OCI-LY7 (cell line): ENCODE results near the gene HES2. TPM values are rescaled to one million over a fixed set of nuclear protein-coding genes. Genes with fewer than 3 reads are reported as not detected.
"Not testable (repeated sequence)": the region's sequence is repeated elsewhere in the genome, so short reads cannot be mapped to it uniquely, and the experiment has no call there.

Experiments
- BruUV-seq: library from RNA; stranded (reverse); fragments of 400-500 nt; replicated peaks from 2 replicates; lab custom pipeline; 2021; lab: Mats Ljungman, UMichigan
- CTCF ChIA-PET: fragments of 300-600 bp; sonication (Branson Sonifier 250); formaldehyde crosslinking; loops from one replicate; lab custom pipeline; 2022; ENCODE audit warnings: antibody characterized with exemption; ENCODE audit not compliant: unreplicated experiment; lab: Charles Lee
- POLR2A ChIA-PET: fragments of 300-600 bp; sonication (Branson Sonifier 250); formaldehyde crosslinking; loops from one replicate; lab custom pipeline; 2022; ENCODE audit warnings: antibody characterized with exemption; lab: Charles Lee
- DNase-seq: peaks from one replicate; pipeline ENCODE4 v3.0.0-alpha.2; 2015; ENCODE audit warnings: low spot score
- H2AFZ ChIP-seq: fragments of 200-600 bp; sonication (generic), shearing (Covaris generic); 2 replicates; pipeline ENCODE4 v1.6.1; 2014; ENCODE audit warnings: mild to moderate bottlenecking, antibody characterized with exemption, low read length, moderate library complexity
- H3K27ac ChIP-seq: fragments of 200-600 bp; sonication (generic); 2 replicates; pipeline ENCODE4 v1.5.1; 2014; ENCODE audit warnings: mixed run types, low read depth, mild to moderate bottlenecking, moderate library complexity, low read length, inconsistent platforms; ENCODE audit not compliant: poor library complexity, severe bottlenecking
- H3K36me3 ChIP-seq: fragments of 200-600 bp; sonication (generic); 2 replicates; pipeline ENCODE4 v1.6.1; 2014; ENCODE audit warnings: mild to moderate bottlenecking, antibody characterized with exemption, low read length, moderate library complexity, mixed read lengths; ENCODE audit not compliant: insufficient read depth
- H3K4me1 ChIP-seq: fragments of 200-600 bp; sonication (generic); 2 replicates; pipeline ENCODE4 v1.5.1; 2014; ENCODE audit warnings: mild to moderate bottlenecking, low read length; ENCODE audit not compliant: insufficient read depth, poor library complexity, severe bottlenecking
- H3K4me2 ChIP-seq: fragments of 200-600 bp; sonication (generic); 2 replicates; pipeline ENCODE4 v1.6.1; 2014; ENCODE audit warnings: mild to moderate bottlenecking, low read length
- H3K4me3 ChIP-seq: fragments of 200-600 bp; sonication (generic); 2 replicates; pipeline ENCODE4 v1.5.1; 2014; ENCODE audit warnings: mild to moderate bottlenecking, low read depth, low read length; ENCODE audit not compliant: poor library complexity, severe bottlenecking
- H3K79me2 ChIP-seq: fragments of 200-600 bp; sonication (generic); 2 replicates; pipeline ENCODE4 v1.6.1; 2016; ENCODE audit warnings: low read depth, mild to moderate bottlenecking, low read length, moderate library complexity, mixed read lengths; ENCODE audit not compliant: insufficient read depth
- H3K9me2 ChIP-seq: fragments of 200-600 bp; sonication (generic); 2 replicates; pipeline ENCODE4 v1.6.1; 2016; ENCODE audit warnings: mild to moderate bottlenecking, low read length, mixed read lengths; ENCODE audit not compliant: insufficient read depth
- H3K9me3 ChIP-seq: fragments of 200-600 bp; sonication (generic); 2 replicates; pipeline ENCODE4 v1.6.1; 2014; ENCODE audit warnings: mild to moderate bottlenecking, mixed run types, low read length, mixed read lengths
- H4K20me1 ChIP-seq: fragments of 200-600 bp; sonication (generic); 2 replicates; pipeline ENCODE4 v1.6.1; 2014; ENCODE audit warnings: mild to moderate bottlenecking, antibody characterized with exemption, low read length, moderate library complexity, mixed read lengths; ENCODE audit not compliant: insufficient read depth
- EZH2phosphoT487 ChIP-seq: fragments of 200-600 bp; sonication (generic); IDR thresholded peaks from 2 replicates; pipeline ENCODE4 v1.6.1; 2018; ENCODE audit warnings: low read depth, borderline replicate concordance, mild to moderate bottlenecking, mixed run types, antibody characterized with exemption, low read length, moderate library complexity, mixed read lengths
- intact Hi-C: fragments of 100-400 bp; cut with micrococcal nuclease; formaldehyde crosslinking; loops from one replicate; pipeline ENCODE4 v1.10.0; 2022; ENCODE audit not compliant: unreplicated experiment
- total RNA-seq, 2 experiments: library from RNA; depleted of rRNA in 1 of 2; stranded (reverse); fragments of >200 nt in 1 of 2; shearing (Covaris generic) in 1 of 2; gene quantifications; 2 replicates each; pipeline ENCODE4 v1.2.3, GENCODE V29; 2014 to 2022
- TF ChIP-seq, protein P1 (sequence below): fragments of 200-600 bp; sonication (generic); conservative IDR thresholded peaks from 2 replicates; pipeline ENCODE4 v1.5.1; 2014; ENCODE audit warnings: mild to moderate bottlenecking, antibody characterized with exemption, low read length, moderate library complexity, mixed read lengths

HES2 gene
- total RNA-seq, 2 experiments from 2014 or later = not detected

- TF ChIP-seq, protein P1, sequence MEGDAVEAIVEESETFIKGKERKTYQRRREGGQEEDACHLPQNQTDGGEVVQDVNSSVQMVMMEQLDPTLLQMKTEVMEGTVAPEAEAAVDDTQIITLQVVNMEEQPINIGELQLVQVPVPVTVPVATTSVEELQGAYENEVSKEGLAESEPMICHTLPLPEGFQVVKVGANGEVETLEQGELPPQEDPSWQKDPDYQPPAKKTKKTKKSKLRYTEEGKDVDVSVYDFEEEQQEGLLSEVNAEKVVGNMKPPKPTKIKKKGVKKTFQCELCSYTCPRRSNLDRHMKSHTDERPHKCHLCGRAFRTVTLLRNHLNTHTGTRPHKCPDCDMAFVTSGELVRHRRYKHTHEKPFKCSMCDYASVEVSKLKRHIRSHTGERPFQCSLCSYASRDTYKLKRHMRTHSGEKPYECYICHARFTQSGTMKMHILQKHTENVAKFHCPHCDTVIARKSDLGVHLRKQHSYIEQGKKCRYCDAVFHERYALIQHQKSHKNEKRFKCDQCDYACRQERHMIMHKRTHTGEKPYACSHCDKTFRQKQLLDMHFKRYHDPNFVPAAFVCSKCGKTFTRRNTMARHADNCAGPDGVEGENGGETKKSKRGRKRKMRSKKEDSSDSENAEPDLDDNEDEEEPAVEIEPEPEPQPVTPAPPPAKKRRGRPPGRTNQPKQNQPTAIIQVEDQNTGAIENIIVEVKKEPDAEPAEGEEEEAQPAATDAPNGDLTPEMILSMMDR = no peak
- no peak for TF ChIP-seq EZH2phosphoT487
- Histone ChIP-seq H3K27ac (no peak overlapping the region), H3K79me2 (no peaks in the 10 kb centered on the region), H3K9me2 (no peaks in the 10 kb centered on the region), H3K4me1 (no peaks in the 10 kb centered on the region), H4K20me1 (no peaks in the 10 kb centered on the region), H3K4me3 (no peak overlapping the region), H3K36me3 (no peaks in the 10 kb centered on the region), H2AFZ (no peak overlapping the region), H3K9me3 (no peaks in the 10 kb centered on the region), H3K4me2 (no peak overlapping the region)
- intact Hi-C loops = loop anchor here (10.0 kb wide), 1 partner anchor 191 kb away; the partner anchor contains the start of gene HES3
- BruUV-seq = no TSS peak
- ChIA-PET CTCF (no interaction called here), POLR2A (no interaction called here)
- no peak for DNase-seq
Observed at GRCh38 chr1:6435547-6435946, 15.8 kb upstream of the HES2 start.

DNA sequence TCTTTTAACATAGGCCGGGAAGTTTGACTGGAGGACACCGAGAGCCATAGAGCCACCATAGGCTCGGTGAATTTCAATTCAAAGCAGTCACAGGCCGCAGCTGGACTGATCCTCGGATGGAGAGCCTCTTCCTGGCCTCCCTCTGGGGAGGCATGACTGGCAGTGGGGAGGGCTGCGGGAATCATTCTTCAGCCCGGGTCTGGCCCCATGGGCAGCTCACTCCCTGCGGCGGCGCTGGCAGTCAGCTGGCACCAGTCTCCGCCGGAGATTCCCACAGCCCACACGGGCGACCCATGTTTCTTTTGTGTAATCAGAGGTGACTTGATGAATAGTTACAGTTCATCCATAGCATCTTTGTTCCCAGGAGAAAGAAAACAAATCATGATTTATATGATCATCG is 15.4 kb upstream of the HES2 start:
- DNase-seq = no peak
- Histone ChIP-seq H3K4me1 (no peaks in the 10 kb centered on the region), H3K36me3 (no peaks in the 10 kb centered on the region), H2AFZ (no peak overlapping the region), H3K4me2 (no peak overlapping the region), H4K20me1 (no peaks in the 10 kb centered on the region), H3K4me3 (no peak overlapping the region), H3K27ac (no peak overlapping the region), H3K9me3 (no peaks in the 10 kb centered on the region), H3K9me2 (no peaks in the 10 kb centered on the region), H3K79me2 (no peaks in the 10 kb centered on the region)
- no TSS peak for BruUV-seq
- POLR2A ChIA-PET = no interaction called here
- TF ChIP-seq, protein P1 = no peak
- no peak for TF ChIP-seq EZH2phosphoT487
- intact Hi-C loops = loop anchor here (10.0 kb wide), 1 partner anchor 190 kb away; the partner anchor contains the start of gene HES3
- CTCF ChIA-PET = no interaction called here

DNA sequence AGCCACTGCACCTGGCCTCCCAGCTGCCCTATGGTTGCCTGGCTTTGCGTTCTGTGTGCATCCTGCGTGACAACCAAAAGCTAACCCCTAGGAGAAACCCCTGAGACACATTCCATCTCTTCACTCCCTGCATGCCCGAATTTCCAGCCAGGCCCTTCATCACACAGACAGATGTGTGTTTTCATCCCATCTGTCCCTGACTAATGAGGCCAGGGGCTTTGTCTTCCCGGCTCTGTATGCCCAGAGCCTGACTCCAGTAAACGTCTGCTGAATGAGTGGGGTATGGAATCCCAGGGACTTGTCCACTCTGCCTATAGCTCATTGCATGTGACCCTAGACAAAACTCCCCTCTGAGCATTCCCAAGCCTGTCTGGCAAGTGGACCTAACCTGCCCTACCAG is 14.5 kb upstream of the HES2 start:
- Histone ChIP-seq H3K9me3 (no peaks in the 10 kb centered on the region), H3K4me3 (no peak overlapping the region), H3K4me1 (no peaks in the 10 kb centered on the region), H3K4me2 (no peak overlapping the region), H4K20me1 (no peaks in the 10 kb centered on the region), H3K36me3 (no peaks in the 10 kb centered on the region), H2AFZ (no peak overlapping the region), H3K9me2 (no peaks in the 10 kb centered on the region), H3K79me2 (no peaks in the 10 kb centered on the region), H3K27ac (no peak overlapping the region)
- no peak for TF ChIP-seq EZH2phosphoT487
- TF ChIP-seq, protein P1 = no peak
- POLR2A ChIA-PET = no interaction called here
- CTCF ChIA-PET = no interaction called here
- BruUV-seq = no TSS peak
- no peak for DNase-seq
- intact Hi-C loops = loop anchor here (10.0 kb wide), 1 partner anchor 189 kb away; the partner anchor contains the start of gene HES3

- CTCF ChIA-PET, DNase-seq, H4K20me1 ChIP-seq, H3K79me2 ChIP-seq, H3K4me3 ChIP-seq, H3K36me3 ChIP-seq, H3K9me2 ChIP-seq, H3K4me1 ChIP-seq, H3K27ac ChIP-seq, H3K9me3 ChIP-seq, BruUV-seq, H3K4me2 ChIP-seq, H2AFZ ChIP-seq, POLR2A ChIA-PET: not testable (repeated sequence)
- intact Hi-C loops = loop anchor here (10.0 kb wide), 1 partner anchor 187 kb away; the partner anchor contains the start of gene HES3
Observed at GRCh38 chr1:6431645-6432579, 12.2 kb upstream of the HES2 start.
